Endothelial cell of umbilical vein (primary cell): ENCODE measurements around the gene SLC25A46. TPM values are rescaled to one million over a fixed set of nuclear protein-coding genes. Genes with fewer than 3 reads are reported as not detected.

Source experiments
- BruUV-seq: library from RNA; stranded (reverse); fragments of 400-500 nt; replicated peaks from 2 replicates; lab custom pipeline; 2021; lab: Mats Ljungman, UMichigan
- CTCF ChIA-PET: fragments of 300-600, 350-600 bp; sonication (Branson Sonifier 250); formaldehyde crosslinking; loops from one replicate; lab custom pipeline; 2021; ENCODE audit warnings: antibody characterized with exemption, inconsistent platforms; lab: Charles Lee
- POLR2A ChIA-PET: fragments of 300-600, 350-600 bp; sonication (Branson Sonifier 250); formaldehyde crosslinking; loops from one replicate; lab custom pipeline; 2021; ENCODE audit warnings: antibody characterized with exemption, inconsistent platforms; lab: Charles Lee
- DNase-seq: peaks from one replicate; pipeline ENCODE4 v3.0.0-alpha.2; 2011; ENCODE audit warnings: low read depth, low spot score
- FAIRE-seq: peaks from 2 replicates; lab custom pipeline; 2011; peaks lifted over from hg19 to GRCh38; lab: Jason Lieb, UNC
- H2AFZ ChIP-seq: 2 replicates; pipeline ENCODE4 v1.6.0; 2012; ENCODE audit warnings: low read depth, low read length, control low read depth, inconsistent platforms
- H3K27ac ChIP-seq: 2 replicates; pipeline ENCODE4 v1.5.1; 2011; ENCODE audit warnings: low read depth, mild to moderate bottlenecking, control low read depth, low read length, moderate library complexity; ENCODE audit not compliant: insufficient read depth
- H3K27me3 ChIP-seq, 2 experiments: 2 replicates each; pipeline versions ENCODE4 v1.6.0 to v1.6.1; 2011; ENCODE audit warnings: low read length in 2 of 2, mixed read lengths in 1 of 2; ENCODE audit not compliant: control insufficient read depth in 2 of 2, insufficient read depth in 2 of 2
- H3K36me3 ChIP-seq, 2 experiments: 2 replicates in 1 of 2; 3 replicates in 1 of 2; pipeline ENCODE4 v1.5.1; 2011; ENCODE audit warnings: low read length in 2 of 2, mild to moderate bottlenecking in 1 of 2, moderate library complexity in 1 of 2; ENCODE audit not compliant: control insufficient read depth in 2 of 2, insufficient read depth in 2 of 2; ENCODE audit errors: extremely low read depth in 1 of 2
- H3K4me1 ChIP-seq: 3 replicates; pipeline ENCODE4 v1.5.1; 2011; ENCODE audit warnings: mild to moderate bottlenecking, low read length; ENCODE audit not compliant: control insufficient read depth, insufficient read depth; ENCODE audit errors: extremely low read depth
- H3K4me2 ChIP-seq: 2 replicates; pipeline ENCODE4 v1.6.1; 2011; ENCODE audit warnings: low read length, control low read depth, mixed read lengths; ENCODE audit not compliant: insufficient read depth
- H3K4me3 ChIP-seq, 3 experiments: fragments of 200-600 bp in 1 of 3; sonication (generic), shearing (Covaris generic) in 1 of 3; replicated peaks in 1 of 3; 2 replicates each; pipeline ENCODE4 v1.5.1; 2011 to 2016; ENCODE audit warnings: control low read depth in 3 of 3, low read length in 3 of 3, mild to moderate bottlenecking in 2 of 3, inconsistent platforms in 1 of 3, low read depth in 1 of 3, moderate library complexity in 1 of 3; ENCODE audit not compliant: insufficient read depth in 1 of 3
- H3K79me2 ChIP-seq: 2 replicates; pipeline ENCODE4 v1.6.0; 2012; ENCODE audit warnings: low read length, inconsistent platforms; ENCODE audit not compliant: control insufficient read depth, insufficient read depth
- H3K9ac ChIP-seq: replicated peaks from 2 replicates; pipeline ENCODE3; 2011; ENCODE audit warnings: low read length, control low read depth; ENCODE audit not compliant: insufficient read depth; ENCODE audit errors: extremely low read depth
- H3K9me1 ChIP-seq: replicated peaks from 3 replicates; pipeline ENCODE4 v1.6.0; 2011; ENCODE audit warnings: mild to moderate bottlenecking, low read length; ENCODE audit not compliant: control insufficient read depth, insufficient read depth; ENCODE audit errors: extremely low read depth
- H3K9me3 ChIP-seq: replicated peaks from 2 replicates; pipeline ENCODE4 v1.5.1; 2012; ENCODE audit warnings: low read length, inconsistent platforms; ENCODE audit not compliant: control insufficient read depth, insufficient read depth
- H4K20me1 ChIP-seq: replicated peaks from 2 replicates; pipeline ENCODE3; 2011; ENCODE audit warnings: mild to moderate bottlenecking, low read length; ENCODE audit not compliant: control insufficient read depth, insufficient read depth; ENCODE audit errors: extremely low read depth
- EZH2 ChIP-seq: IDR thresholded peaks from 2 replicates; pipeline ENCODE4 v1.6.1; 2012; ENCODE audit warnings: borderline replicate concordance, low read depth, mild to moderate bottlenecking, moderate library complexity, low read length, inconsistent platforms; ENCODE audit not compliant: severe bottlenecking
- FOS ChIP-seq: IDR thresholded peaks from 2 replicates; pipeline ENCODE4 v1.6.1; 2011; ENCODE audit warnings: mild to moderate bottlenecking, low read length, moderate library complexity, borderline replicate concordance; ENCODE audit not compliant: insufficient read depth
- GATA2 ChIP-seq: IDR thresholded peaks from 2 replicates; pipeline ENCODE4 v1.7.0; 2011; ENCODE audit warnings: low read depth, mild to moderate bottlenecking, moderate library complexity, mixed read lengths, low read length; ENCODE audit not compliant: insufficient read length, insufficient read depth
- JUN ChIP-seq: IDR thresholded peaks from 2 replicates; pipeline ENCODE4 v1.6.1; 2011; ENCODE audit warnings: borderline replicate concordance, low read depth; ENCODE audit not compliant: insufficient read length, insufficient read depth
- MYC ChIP-seq: IDR thresholded peaks from one replicate; pipeline ENCODE4 v1.6.1; 2011; ENCODE audit warnings: mild to moderate bottlenecking, low read depth, low read length
- POLR2A ChIP-seq: IDR thresholded peaks from 2 replicates; pipeline ENCODE4 v1.6.1; 2012; ENCODE audit warnings: low read depth, mild to moderate bottlenecking, control low read depth, low read length
- POLR2AphosphoS5 ChIP-seq: IDR thresholded peaks from 2 replicates; pipeline ENCODE4 v1.6.1; 2012; ENCODE audit warnings: low read depth, mild to moderate bottlenecking, control low read depth, low read length, moderate library complexity; ENCODE audit not compliant: insufficient read depth
- dilution Hi-C: fragments of 300-500 bp; cut with MboI; formaldehyde crosslinking; loops from one replicate; pipeline ENCODE4 v1.15.0; 2019; ENCODE audit warnings: low sequenced_read_pairs; ENCODE audit not compliant: extremely low pct_ligation_motif_present
- intact Hi-C: fragments of 100-400 bp; cut with micrococcal nuclease; formaldehyde crosslinking; loops from one replicate; pipeline ENCODE4 v1.10.0; 2022
- polyA plus RNA-seq, 4 experiments: library from polyadenylated mRNA; depleted of rRNA in 3 of 4; stranded (reverse) in 3 of 4; unstranded in 1 of 4; fragments of >200 nt; gene quantifications; 2 replicates each; pipeline versions ENCODE4 v1.2.1 to v1.2.3, GENCODE V29; 2011 to 2012; ENCODE audit warnings: missing spikeins in 1 of 4
- total RNA-seq: library from RNA; stranded (reverse); gene quantifications from 2 replicates; pipeline ENCODE4 v1.2.3, GENCODE V29; 2021
- TF ChIP-seq, protein P1 (sequence below), 2 donors: IDR thresholded peaks; 1 replicate in 1 of 2; 2 replicates in 1 of 2; pipeline ENCODE4 v1.5.1; 2011; ENCODE audit warnings: low read length in 2 of 2, mild to moderate bottlenecking in 2 of 2, moderate library complexity in 2 of 2, control low read depth in 1 of 2, inconsistent platforms in 1 of 2, low read depth in 1 of 2; ENCODE audit not compliant: insufficient read depth in 1 of 2; ENCODE audit errors: extremely low read depth in 1 of 2
- TF ChIP-seq, protein P2 (sequence below): IDR thresholded peaks from 2 replicates; pipeline ENCODE4 v1.6.1; 2011; ENCODE audit not compliant: insufficient read depth, insufficient read length

SLC25A46 gene
- total and polyA plus RNA-seq, 2 donors (not counting 3 experiments of a cell fraction or from before 2014, with no cell fraction given), result 13.5 to 31.1 TPM

DNA sequence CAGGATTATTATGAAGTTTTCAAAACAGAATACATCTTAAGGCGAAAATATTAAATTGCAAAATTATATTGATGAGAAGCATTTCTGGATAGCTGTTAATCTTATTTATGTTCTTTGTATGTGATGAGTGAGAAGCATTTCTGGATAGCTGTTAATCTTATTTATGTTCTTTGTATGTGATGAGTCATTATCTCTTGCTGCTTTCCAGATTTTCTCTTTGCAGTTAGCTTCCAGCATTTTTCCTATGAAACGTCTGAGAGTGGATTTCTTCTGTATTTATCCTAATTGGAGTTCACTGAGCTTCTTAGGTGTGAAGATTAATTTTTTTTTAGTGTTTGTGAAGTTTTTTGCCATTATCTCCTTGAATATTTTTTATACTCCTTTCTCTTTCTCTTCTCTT, 20.5 kb upstream of the SLC25A46 start:
- Histone ChIP-seq H3K4me1 (no peaks in the 10 kb centered on the region), H3K27me3 (no peaks in the 10 kb centered on the region), H3K27ac (no peak overlapping the region), H3K4me3 (no peak overlapping the region), H3K9me3 (no peaks in the 10 kb centered on the region), H4K20me1 (no peaks in the 10 kb centered on the region), H3K9ac (no peak overlapping the region), H3K79me2 (no peaks in the 10 kb centered on the region), H3K4me2 (no peak overlapping the region), H3K36me3 (no peaks in the 10 kb centered on the region), H2AFZ (no peak overlapping the region), H3K9me1 (no peaks in the 10 kb centered on the region)
- intact Hi-C loops (no loop called here), dilution Hi-C loops (no loop called here)
- ChIA-PET POLR2A (no interaction called here), CTCF (no interaction called here)
- BruUV-seq, result no TSS peak
- no peak for FAIRE-seq
- TF ChIP-seq EZH2 (no peak), JUN (no peak), MYC (no peak), POLR2AphosphoS5 (no peak), POLR2A (no peak), FOS (no peak), GATA2 (no peak)
- TF ChIP-seq, protein P1, sequence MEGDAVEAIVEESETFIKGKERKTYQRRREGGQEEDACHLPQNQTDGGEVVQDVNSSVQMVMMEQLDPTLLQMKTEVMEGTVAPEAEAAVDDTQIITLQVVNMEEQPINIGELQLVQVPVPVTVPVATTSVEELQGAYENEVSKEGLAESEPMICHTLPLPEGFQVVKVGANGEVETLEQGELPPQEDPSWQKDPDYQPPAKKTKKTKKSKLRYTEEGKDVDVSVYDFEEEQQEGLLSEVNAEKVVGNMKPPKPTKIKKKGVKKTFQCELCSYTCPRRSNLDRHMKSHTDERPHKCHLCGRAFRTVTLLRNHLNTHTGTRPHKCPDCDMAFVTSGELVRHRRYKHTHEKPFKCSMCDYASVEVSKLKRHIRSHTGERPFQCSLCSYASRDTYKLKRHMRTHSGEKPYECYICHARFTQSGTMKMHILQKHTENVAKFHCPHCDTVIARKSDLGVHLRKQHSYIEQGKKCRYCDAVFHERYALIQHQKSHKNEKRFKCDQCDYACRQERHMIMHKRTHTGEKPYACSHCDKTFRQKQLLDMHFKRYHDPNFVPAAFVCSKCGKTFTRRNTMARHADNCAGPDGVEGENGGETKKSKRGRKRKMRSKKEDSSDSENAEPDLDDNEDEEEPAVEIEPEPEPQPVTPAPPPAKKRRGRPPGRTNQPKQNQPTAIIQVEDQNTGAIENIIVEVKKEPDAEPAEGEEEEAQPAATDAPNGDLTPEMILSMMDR (IDR thresholded peaks at IDR 0.05; ENCODE audit: extremely low read depth in 1 of 2, insufficient read depth in 1 of 2, low read depth in 1 of 2, low read length in 2 of 2), result no peak
- TF ChIP-seq, protein P2, sequence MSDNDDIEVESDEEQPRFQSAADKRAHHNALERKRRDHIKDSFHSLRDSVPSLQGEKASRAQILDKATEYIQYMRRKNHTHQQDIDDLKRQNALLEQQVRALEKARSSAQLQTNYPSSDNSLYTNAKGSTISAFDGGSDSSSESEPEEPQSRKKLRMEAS, result no peak
- no peak for DNase-seq
